NCI-H526 (cell line): ENCODE data around the gene NHERF1.

Experiments used
- DNase-seq, 2 experiments: peaks; one replicate each; lab custom pipeline; 2025; lab: John Stamatoyannopoulos, UW

NHERF1 gene

GRCh38 chr17:74768069-74768762, 19.8 kb downstream of the NHERF1 start:
- DNase-seq, result no peak

- no peak for DNase-seq
Measured at GRCh38 chr17:74768763-74769114, 20.3 kb downstream of the NHERF1 start.

- DNase-seq, result no peak
Measured at GRCh38 chr17:74769266-74769855, 20.9 kb downstream of the NHERF1 start.

- no peak for DNase-seq
Measured at GRCh38 chr17:74769856-74770497, 21.5 kb downstream of the NHERF1 start.

- DNase-seq, result peak; percentile 31 to 81
Measured at GRCh38 chr17:74770498-74771318, 22.3 kb downstream of the NHERF1 start.

GRCh38 chr17:74771319-74771914, 23.0 kb downstream of the NHERF1 start:
- DNase-seq, result no peak

- no peak for DNase-seq
Measured at GRCh38 chr17:74772053-74772452, 23.6 kb downstream of the NHERF1 start.

- no peak for DNase-seq
Measured at GRCh38 chr17:74773414-74773813, 25.0 kb downstream of the NHERF1 start.

GRCh38 chr17:74773871-74774286, 25.5 kb downstream of the NHERF1 start:
- DNase-seq, result no peak

GRCh38 chr17:74775409-74776043, 27.1 kb downstream of the NHERF1 start:
- DNase-seq, result no peak

- peak; percentile 85 to 99 for DNase-seq
Measured at GRCh38 chr17:74776044-74776962, 27.9 kb downstream of the NHERF1 start, which contains the start of gene NAT9. Gene NAT9, minus strand, starts transcription at chr17:74776345. Its CDS starts 647 bp downstream, at chr17:74775698.

GRCh38 chr17:74776990-74777389, 28.6 kb downstream of the NHERF1 start:
- DNase-seq, result no peak

- DNase-seq, result no peak
Measured at GRCh38 chr17:74777901-74778515, 29.6 kb downstream of the NHERF1 start.

- DNase-seq, result no peak
Measured at GRCh38 chr17:74778960-74779359, 30.5 kb downstream of the NHERF1 start.

- DNase-seq, result no peak
Measured at GRCh38 chr17:74779501-74779900, 31.1 kb downstream of the NHERF1 start.

- no peak for DNase-seq
Measured at GRCh38 chr17:74779948-74780400, 31.5 kb downstream of the NHERF1 start.

GRCh38 chr17:74780443-74781238, 32.2 kb downstream of the NHERF1 start:
- peak; percentile 10 to 42 for DNase-seq

GRCh38 chr17:74782571-74782970, 34.1 kb downstream of the NHERF1 start:
- DNase-seq, result no peak
